Activated CD8-positive, alpha-beta memory T cell treated with anti-CD3 and anti-CD28 coated beads, Interleukin-2, amount 50 U/mL, for 48 hours (primary cell): ENCODE results near the gene VWDE.

Source experiments
- DNase-seq: peaks from one replicate; pipeline ENCODE4 v3.0.0-alpha.2; 2020

Gene VWDE

GRCh38 chr7:12327922-12328321, 75.7 kb downstream of the VWDE start:
- no peak for DNase-seq

- DNase-seq, result no peak
Measured at GRCh38 chr7:12325646-12326045, 78.0 kb downstream of the VWDE start.

GRCh38 chr7:12323415-12323814, 80.2 kb downstream of the VWDE start:
- DNase-seq, result no peak

- DNase-seq, result no peak
Measured at GRCh38 chr7:12322903-12323300, 80.8 kb downstream of the VWDE start.

- DNase-seq, result no peak
Measured at GRCh38 chr7:12322284-12322902, 81.3 kb downstream of the VWDE start.

DNA sequence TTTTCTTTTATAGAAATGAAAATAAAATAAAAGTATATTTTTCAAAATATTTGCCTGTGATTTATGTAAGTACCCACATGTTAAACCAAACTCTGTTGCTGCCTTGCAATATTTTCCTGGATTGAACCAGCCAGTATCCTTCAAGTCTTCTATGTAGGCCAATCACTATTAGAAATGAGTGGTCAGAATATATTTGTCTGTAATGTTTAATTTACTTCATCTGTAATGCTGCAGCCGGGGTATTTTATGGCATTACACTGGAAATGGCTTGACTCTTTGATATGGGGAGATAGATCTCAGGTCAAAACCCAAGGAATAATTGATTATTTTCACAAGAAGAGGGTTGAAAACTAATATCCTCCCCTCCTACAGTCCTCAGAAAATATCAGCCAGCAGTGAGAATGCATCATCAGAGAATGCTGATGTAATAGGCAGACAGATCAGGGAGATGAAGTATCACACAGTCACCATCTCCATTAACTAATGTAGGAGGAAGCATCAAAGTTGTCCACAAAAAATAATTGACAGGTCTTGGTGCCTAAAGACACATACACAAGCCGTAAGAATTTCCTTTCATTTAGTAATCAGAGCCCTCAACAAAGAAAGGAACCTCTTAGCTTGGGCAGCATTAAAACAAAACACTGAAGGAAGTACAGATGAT, 82.5 kb downstream of the VWDE start:
- no peak for DNase-seq

DNA sequence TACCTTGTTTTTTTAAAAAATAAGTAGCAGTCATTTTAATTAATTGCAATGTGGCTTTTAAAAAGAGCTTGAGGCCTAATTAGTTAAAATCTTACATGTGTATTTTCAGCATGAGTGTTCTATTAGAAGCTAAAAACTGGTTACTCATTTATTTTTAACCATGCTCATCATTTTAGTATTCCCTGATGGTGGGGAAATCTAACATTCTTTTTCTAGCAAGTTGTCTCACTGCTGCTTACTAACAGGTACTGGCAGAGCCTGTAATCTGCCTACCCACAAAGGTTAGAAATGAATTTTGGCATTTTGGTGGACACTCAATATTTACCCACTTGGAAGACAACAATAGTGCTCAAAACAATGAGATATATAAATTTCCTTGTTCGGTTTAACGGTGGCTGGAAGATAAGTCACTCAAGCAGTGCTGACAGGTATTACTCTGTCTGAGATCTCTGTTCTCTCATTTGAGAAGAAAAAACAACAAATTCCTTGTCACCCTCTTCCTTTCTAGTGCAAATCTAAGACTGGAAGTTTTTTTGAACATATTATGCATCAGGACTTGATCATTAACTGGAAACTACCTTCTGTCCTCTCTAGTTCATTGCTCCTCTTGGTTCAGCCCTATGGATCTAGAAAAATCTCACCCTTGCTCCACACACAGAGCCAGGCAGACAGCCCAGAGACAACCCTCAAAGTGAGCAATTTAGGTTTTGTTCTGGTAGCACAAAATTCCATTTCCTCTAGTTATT, 83.3 kb downstream of the VWDE start:
- no peak for DNase-seq

- no peak for DNase-seq
Measured at GRCh38 chr7:12317675-12318074, 86.0 kb downstream of the VWDE start.

DNA sequence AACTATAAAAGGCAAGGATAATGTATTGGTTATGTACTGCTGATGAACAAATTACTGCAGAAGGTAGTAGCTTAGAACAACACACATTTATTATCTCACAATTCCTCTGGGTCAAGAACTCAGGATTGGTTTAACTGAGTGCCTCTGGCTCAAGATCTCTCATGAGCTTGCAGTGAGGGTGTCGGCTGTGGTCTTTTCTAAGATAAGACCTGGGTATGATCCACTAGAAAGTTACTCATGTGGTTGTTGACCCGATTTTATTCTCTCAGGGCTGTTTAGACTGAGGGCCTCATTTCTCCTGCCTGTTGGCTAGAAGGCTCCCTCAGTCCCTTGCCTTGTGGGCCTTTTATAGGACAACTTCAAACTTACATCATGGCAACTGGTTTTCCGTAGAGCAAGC, 86.7 kb downstream of the VWDE start:
- DNase-seq, result no peak

DNA sequence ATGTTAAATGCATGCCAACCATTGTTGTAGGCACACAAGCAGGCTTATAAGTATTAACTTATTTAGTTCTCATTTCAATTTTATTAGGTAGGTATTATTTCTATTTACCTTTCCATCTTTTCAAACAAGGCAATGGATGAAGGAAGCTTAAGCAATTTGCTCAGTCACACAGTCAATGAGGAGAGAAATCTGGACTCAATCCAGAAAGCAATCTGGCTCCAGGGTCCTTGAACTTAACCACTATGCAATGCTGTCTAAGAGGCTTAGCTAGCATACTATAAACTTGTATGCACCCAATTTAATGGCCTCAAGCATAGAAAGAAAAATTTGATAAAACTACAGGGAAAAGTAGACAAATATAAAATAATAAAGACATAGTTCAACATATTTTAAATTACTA, 88.6 kb downstream of the VWDE start:
- DNase-seq, result no peak

DNA sequence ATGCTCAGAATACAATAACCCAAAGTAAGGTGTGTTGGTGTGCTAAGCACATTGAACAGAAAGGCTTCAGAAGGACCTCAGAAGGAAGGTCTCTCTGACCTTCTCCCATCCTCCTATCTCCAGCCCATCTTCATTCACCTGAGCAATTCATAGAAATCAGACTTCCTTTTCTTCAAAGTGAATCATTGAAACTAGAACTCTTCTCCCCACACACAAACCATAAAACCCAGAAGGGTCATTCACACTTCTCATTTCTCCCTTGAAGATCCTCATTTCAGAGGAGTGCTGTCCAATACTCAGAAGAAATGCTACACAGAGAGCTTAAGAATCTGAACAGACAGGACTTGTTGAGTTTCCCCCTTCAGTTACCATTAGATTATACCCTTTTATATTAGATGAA, 89.5 kb downstream of the VWDE start:
- DNase-seq, result no peak

- DNase-seq, result no peak
Measured at GRCh38 chr7:12305502-12305901, 98.2 kb downstream of the VWDE start.

GRCh38 chr7:12303495-12303894, 100.2 kb downstream of the VWDE start:
- DNase-seq, result no peak

DNA sequence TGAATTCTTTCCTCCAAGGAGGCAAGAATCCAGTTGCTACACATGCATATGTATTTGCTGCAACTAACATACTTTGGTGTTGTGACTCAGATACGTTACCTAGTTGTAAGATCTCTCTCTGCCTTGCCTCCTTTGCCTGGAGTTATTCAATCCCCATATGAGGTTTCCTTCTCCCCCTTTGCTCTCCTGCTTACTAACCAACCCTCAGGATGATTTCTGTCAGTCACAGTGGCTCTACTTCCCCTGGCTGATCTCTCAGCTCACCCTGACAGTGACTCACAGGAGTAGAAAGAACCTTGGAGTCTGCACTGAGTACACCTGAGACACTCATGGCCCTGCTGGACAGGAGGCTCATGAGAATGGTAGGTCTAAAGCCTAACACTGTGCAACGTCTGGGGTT, 100.6 kb downstream of the VWDE start:
- no peak for DNase-seq

- no peak for DNase-seq
Measured at GRCh38 chr7:12300415-12300814, 103.2 kb downstream of the VWDE start.

DNA sequence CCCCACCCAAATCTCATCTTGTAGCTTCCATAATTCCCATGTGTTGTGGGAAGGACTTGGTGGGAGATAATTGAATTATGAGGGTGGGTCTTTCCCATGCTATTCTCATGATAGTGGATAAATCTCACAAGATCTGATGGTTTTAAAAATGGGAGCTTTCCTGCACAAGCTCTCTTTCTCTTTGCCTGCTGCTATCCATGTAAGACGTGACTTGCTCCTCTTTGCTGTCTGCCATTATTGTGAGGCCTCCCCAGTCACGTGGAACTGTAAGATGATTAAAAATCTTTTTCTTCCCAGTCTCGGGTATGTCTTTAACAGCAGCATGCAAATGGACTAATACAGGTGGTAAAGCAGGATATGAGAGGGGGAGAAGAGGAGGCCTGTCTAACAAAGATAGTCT, 104.3 kb downstream of the VWDE start:
- no peak for DNase-seq

- DNase-seq, result no peak
Measured at GRCh38 chr7:12297283-12298108, 106.2 kb downstream of the VWDE start.

DNA sequence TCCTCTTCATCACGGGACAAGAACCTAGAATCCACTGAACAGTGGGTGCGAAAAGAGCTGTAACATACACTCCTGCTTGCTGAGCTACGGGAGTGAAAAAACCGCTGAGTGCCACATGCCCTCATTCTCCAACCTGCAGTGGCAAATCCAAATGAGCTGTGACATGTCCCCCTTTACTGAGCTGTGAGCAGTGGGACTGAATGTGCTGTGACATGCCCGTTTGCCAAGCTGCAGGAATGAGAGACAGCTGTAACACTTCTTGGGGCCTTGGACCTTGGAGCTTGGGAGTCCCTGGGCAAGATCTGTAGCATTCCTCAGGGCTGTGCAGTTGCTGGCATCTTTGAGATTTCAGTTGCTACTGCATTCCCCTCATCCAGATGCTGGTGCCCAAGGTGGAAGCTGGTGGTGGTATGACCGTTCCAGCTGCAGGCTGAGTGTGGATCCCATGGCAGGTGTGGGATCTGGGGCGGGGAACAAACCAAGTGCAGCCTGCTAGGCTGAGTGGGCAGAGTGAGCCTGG, 107.6 kb downstream of the VWDE start:
- DNase-seq, result no peak

- no peak for DNase-seq
Measured at GRCh38 chr7:12294701-12295100, 109.0 kb downstream of the VWDE start.

DNA sequence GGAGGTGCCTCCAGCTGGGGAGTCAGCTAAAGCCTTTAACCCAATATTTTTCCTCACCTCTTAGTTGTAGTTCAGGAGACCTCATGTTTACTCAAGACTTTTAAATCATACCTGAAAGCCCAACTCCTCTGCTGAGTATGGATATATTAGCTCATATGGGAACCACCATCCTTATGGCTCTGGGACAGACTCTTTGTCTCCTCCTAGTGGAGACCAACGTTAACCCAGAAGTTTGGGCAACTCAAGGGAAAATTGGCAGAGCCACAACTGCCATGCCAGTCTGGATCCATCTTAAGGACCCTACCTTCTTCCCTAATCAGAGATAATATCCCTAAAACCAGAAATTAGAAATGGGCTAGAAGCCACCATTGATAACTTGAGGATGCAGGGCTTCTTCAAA, 111.8 kb downstream of the VWDE start:
- DNase-seq, result no peak

DNA sequence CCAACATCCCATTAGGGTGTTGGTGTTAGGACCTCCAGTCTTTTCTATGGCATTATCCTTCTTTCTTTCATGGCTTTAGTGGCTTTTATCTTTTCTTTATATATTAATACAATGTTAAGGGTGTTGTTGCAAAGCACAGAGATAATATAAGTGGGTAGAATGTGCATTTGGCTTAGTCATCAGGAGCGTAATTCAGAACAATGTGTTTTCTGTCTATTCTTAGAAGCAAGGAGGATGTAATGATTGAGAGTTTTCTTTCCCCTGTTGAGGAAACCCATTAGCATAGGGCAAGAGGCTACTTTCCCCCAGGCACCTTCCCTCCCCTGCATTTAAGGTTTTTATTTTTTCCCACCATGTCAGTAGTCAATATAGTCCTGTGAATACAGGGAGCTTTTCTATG, 112.9 kb downstream of the VWDE start:
- no peak for DNase-seq

GRCh38 chr7:12289996-12290395, 113.7 kb downstream of the VWDE start:
- DNase-seq, result no peak

- DNase-seq, result no peak
Measured at GRCh38 chr7:12287901-12288300, 115.8 kb downstream of the VWDE start.
